C4-2B (cell line): ENCODE data around the gene PLCB4.

Experiments used
- CTCF ChIP-seq: fragments of 450-650 bp; conservative IDR thresholded peaks from 2 replicates; pipeline ENCODE4 v1.5.1; 2017; ENCODE audit warnings: mild to moderate bottlenecking
- ZFX ChIP-seq: fragments of 450-650 bp; IDR thresholded peaks from 2 replicates; pipeline ENCODE4 v1.6.1; 2017

GRCh38 chr20:9520086-9520485 is 451.2 kb downstream of the PLCB4 start:
- no peak for TF ChIP-seq CTCF
- no peak for TF ChIP-seq ZFX
